Stimulated activated CD8-positive, alpha-beta memory T cell treated with anti-CD3 and anti-CD28 coated beads, Interleukin-7, amount 100 ng/mL, for 1 hour (primary cell): ENCODE data around the gene PANX2.

Experiments used
- DNase-seq, 2 donors: peaks; one replicate each; pipeline ENCODE4 v3.0.0-alpha.2; 2020; ENCODE audit warnings: low read depth in 2 of 2

The PANX2 gene

DNA sequence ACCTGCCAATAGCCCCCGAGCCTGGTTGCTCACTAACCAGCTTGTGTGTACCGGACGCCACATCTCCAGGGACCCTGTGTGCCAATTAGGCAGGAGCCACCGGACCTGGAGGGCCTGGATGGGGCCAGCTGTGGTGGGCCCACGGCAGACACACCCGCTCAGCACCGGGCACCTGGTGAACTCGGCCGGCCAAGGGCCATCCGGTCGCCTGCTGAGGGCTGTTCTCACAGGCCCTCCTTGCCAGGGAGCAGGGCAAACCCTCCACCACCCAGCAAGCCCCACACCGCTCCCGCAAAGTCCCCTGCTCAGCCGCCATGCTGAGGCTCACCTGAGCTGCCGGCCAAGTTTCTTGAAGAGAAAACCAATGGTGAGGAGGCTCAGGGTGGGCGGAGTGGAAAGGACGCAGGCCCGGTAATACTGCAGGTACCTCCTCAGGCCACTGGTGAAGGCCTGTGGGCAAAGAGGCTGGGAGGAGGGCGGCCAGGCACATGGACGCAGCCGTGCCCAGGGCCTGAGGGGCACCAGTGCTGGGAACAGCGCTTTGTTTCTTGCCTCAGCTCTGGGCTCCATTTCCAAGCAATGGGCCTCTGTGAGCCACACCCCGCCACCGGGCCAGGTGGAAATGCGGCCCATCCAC, 57.2 kb downstream of the PANX2 start:
- no peak for DNase-seq

- no peak for DNase-seq
Observed at GRCh38 chr22:50228366-50228765, 57.8 kb downstream of the PANX2 start.

- no peak for DNase-seq
Observed at GRCh38 chr22:50229370-50229769, 58.8 kb downstream of the PANX2 start.
